GM18507 (cell line): ENCODE measurements around the gene MLH3.
"Not testable (repeated sequence)": the region's sequence is repeated elsewhere in the genome, so short reads cannot be mapped to it uniquely, and the experiment has no call there.

Source experiments
- DNase-seq: peaks from one replicate; pipeline ENCODE4 v3.0.0; 2011; ENCODE audit warnings: low read depth; ENCODE audit not compliant: insufficient read length; ENCODE audit errors: extremely low spot score
- FAIRE-seq: peaks from 2 replicates; lab custom pipeline; 2011; peaks lifted over from hg19 to GRCh38; lab: Jason Lieb, UNC

MLH3 gene

GRCh38 chr14:75068294-75069120 lies 17.2 kb upstream of the MLH3 start:
- FAIRE-seq (no peak), DNase-seq (no peak)

DNA sequence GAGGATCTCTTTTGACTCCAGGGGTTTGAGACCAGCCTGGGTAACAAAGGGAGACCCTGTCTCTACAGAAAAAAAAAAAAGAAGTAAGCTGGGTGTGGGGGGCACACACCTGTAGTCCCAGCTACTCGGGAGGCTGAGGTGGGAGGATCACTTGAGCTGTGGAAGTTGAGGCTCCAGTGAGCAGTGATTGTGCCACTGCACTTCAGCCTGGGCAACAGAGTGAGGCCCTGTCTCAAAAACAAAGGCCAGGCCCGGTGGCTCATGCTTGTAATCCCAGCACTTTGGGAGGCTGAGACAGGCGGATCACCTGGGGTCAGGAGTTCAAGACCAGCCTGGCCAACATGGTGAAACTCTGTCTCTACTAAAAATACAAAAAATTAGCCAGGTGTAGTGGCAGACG lies 16.5 kb upstream of the MLH3 start:
- not testable (repeated sequence) for DNase-seq, FAIRE-seq

DNA sequence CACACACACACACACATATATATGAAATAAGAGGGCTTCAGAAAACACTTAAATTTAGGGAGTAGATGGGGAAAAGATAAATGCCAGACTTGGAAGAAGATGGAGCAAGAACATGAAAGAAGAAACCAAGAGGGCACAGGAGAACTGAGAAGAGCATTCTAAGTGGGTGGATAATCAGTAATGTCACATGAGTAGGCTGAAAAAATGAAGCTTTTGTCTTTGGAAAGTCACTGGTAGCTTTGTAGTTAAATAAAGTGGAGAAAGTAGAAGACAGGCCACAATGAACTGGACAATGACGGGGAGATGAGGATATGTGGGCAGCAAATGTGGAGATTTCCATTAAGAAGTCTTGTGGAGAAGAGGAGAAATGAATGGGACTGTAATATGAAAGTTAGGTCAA lies 15.9 kb upstream of the MLH3 start:
- DNase-seq (no peak), FAIRE-seq (no peak)

GRCh38 chr14:75066691-75067090 lies 15.4 kb upstream of the MLH3 start:
- FAIRE-seq = no peak
- no peak for DNase-seq

DNA sequence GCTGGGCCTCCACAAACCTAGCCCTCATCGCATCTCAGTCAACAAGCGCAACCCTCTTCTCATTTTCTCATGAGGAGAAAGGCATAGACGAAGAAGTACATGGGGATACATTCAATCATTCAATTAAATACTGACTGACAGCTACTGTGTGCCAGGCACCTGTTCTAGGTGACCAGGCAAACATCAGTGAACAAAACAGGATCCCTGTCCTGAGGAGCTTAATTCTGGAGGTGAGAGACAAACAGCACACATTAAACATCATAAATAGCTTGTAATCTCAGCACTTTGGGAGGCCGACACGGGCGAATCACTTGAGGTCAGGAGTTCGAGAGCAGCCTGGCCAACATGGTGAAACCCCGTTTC lies 12.9 kb upstream of the MLH3 start:
- DNase-seq (no peak), FAIRE-seq (no peak)

DNA sequence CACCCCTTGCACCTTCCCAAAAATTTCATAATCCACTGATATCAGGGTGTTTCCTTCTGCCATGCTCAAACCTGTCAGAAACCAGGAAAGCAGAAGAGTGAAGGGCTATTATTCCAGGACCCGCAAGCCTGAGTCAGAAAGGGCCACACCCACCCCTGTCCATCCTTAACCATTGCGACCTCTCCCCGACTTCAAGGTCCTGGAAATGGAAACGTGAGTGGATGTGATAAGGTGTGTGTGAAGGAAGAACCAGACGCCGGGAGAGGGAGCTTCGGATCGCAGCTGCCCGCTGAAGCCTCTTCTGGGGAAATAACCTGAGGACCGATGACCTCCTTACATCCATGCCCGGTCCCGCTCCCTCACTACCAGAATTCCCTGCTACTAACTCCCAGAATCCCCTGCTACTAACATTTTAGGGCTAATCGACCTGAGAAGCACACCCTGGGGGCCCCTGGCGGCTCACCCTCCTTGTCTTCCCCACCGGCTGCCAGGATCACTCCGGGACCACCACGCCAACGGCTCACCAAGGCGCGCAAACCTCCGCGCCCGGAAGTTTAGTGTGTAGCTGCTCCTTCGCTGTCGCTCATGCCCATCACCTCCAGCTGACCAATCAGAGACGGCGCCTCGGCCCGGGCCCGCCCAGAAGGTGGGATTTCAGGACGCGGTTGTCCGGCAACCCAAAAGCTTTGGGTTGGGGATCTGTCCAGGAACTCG lies 12.4 kb upstream of the MLH3 start, which contains the start of gene ACYP1:
Gene ACYP1 (minus strand): TSS at position 534 of the 714 bp plus-strand sequence. CDS start 471 bp downstream, at position 63.
- DNase-seq = peak; percentile 74
- FAIRE-seq = peak; percentile 91

DNA sequence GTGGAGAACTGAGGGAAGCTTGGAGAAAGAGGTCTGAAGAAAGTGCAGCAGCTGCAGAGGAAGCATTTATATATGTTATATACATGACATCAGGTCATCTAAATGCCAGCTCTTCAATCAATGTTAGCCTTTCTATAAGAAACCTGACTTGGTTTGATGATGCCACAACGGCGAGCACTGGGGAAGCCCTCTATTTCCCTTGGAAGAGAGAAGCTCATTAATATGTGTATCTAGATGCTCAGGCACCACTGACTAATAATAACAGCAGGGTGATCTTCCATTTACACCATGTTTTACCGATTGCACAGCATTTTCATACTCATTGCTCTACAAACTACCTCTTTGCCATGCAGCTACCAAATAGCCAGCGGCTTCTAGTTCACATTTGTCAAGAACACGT lies 11.7 kb upstream of the MLH3 start:
- FAIRE-seq (no peak), DNase-seq (no peak)

- no peak for FAIRE-seq
- DNase-seq = no peak
These were observed 9.2 kb upstream of the MLH3 start for GRCh38 chr14:75060420-75060819.

GRCh38 chr14:75059642-75060041 lies 8.4 kb upstream of the MLH3 start:
- FAIRE-seq (no peak), DNase-seq (no peak)

DNA sequence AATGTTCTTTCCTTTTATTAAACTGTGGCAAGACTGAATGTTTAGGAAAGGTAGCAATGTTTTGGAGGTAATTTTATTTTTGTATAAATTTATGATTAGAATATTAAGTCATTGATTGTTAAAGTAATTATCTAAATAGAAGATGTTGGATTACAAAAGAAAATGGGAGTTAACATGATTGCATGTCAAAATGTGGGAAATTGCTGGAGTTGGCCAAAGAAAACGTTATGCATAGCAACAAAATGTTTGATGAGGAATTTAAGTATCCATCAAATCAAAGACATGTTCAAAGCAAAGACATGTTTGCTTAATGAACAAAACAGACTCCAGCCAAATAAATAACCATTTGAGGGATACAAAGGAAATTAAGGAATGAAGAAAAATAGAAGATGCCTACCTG lies 3.2 kb upstream of the MLH3 start:
- DNase-seq (no peak), FAIRE-seq (no peak)

DNA sequence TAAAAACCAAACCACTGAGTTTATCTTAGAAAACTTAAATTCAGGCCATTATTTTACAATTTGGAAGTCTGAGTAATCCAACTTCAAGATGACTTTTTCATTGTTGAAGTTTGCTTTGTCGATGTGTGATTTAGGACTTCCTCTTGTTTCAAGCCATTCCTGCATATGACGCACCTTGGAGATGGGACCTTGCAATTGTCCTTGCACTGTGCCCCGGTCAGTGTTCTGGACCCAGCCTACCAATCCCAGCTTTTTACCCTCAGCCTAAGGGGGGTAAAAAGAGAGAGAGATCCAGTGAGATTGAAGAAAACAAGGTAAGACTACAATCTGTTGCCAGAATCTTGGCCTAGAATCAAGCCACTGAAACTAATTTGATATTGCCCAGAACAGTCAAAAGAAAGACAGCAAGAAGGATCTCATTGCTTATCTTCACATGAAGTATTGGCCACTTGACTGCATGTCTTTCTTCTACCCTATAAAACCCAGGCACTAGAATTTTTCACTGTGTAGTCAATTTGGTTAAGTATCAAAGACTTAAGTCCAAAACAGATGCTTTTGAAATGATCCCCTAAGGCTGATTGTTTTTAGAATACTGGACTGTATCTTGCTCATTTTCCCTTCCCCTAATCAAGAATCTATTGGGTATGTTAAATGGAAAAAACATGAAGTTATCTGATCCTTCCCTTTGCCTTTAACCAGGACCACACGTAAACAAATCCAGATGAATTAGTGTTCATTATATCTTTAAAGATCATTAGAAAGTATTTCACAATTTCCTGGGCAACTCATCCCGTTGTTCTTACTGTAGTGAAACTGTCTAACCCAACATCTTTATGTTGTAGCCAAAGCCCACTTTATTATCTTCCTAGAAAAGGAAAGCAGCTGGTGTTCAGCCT lies 2.4 kb upstream of the MLH3 start:
- DNase-seq (no peak), FAIRE-seq (no peak)

DNA sequence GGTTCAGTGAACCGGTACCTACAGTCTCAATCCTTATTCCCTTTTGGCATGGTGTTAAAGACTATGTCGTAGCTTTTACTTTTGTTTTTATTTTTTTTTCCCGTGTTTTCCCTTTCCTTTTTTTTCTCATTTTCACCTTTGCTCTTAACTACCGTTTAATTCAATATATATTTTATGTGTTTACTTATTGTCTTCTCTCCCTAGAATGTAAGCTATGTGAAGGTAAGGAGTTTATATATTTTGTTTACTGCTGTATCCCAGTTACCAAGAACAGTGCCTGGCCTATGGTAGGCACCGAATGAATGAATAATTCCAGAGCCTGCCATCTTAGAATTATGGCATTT lies 261 bp upstream of the MLH3 start:
- DNase-seq = no peak
- FAIRE-seq = no peak

DNA sequence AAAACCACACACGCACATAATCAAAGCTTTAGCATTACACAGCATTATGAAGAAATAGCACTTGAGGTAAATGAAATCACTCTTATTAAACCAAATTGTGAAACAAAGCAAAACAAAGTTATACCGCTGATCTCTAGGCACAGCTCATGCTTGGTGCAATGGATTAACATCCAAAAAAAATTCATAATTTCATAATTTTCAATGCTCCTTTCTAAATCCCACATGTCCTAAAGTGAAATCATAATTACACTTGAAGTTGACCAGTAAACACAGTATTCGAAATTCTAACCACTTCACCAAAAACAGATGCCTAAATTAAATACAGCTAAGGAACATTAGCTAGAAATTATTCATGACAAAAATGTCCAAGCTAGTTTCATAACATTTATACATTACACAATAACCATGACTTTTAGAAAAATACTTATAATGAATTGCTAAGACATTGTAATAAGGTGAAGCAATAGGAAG lies 1.5 kb downstream of the MLH3 start:
- DNase-seq = no peak
- FAIRE-seq = peak; percentile 9

DNA sequence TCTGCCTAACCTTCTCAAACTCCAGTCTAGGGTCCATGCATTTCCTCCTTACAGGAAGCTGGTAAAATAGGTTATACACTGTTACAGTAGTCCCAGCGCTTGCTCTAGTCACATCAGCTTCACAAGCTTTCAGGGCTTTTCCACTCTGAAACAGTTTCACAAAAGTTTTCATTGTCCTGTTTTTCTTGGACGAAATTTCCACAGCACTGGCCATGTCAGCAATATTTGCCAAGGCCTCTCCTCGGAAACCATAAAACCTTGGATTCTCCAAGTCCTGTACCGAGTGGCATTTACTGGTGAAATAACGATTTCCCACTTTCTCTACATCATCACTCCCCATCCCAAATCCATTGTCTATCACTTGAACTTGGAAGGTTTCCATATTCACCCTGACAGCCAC lies 2.1 kb downstream of the MLH3 start:
- DNase-seq (no peak), FAIRE-seq (no peak)

DNA sequence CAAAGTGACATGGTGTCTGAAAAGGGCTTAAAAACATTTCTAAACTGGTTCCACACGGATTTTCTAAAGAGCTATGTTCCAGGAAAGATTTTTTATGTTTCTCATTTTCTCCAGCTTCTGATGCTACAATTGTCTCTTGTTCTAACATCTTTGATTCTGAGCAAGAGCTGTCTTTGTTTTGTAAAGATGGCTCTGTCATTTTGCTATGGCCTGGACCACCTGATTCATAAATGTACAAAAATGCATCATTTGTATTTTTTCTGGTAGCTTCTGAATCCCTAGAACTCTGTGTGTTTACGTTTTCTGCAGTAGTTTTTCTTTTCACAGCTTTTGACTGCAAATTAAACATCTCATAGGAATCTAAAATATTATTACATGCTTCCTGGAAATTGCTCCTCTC lies 3.2 kb downstream of the MLH3 start:
- no peak for FAIRE-seq
- DNase-seq = no peak

GRCh38 chr14:75047506-75047905 lies 3.8 kb downstream of the MLH3 start:
- no peak for FAIRE-seq
- no peak for DNase-seq

DNA sequence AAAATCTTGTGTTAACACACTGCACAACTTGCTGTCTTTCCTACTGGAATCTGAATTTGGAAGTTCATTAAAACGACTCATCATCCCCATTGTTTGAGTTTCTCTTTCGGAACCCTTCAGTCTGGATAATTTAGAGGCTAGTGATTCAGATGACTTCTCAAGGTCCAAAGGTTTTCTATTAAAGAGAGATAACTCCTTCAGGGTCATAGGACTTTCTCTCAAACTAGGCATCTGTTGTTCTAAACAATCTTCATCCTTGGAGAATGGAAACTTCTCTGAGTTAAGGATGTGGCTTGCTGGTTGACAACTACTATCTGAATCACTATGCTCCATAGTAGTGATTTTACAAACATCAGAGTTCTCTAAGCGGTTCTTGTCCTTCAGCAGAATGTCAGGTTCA lies 4.4 kb downstream of the MLH3 start:
- no peak for FAIRE-seq
- no peak for DNase-seq

DNA sequence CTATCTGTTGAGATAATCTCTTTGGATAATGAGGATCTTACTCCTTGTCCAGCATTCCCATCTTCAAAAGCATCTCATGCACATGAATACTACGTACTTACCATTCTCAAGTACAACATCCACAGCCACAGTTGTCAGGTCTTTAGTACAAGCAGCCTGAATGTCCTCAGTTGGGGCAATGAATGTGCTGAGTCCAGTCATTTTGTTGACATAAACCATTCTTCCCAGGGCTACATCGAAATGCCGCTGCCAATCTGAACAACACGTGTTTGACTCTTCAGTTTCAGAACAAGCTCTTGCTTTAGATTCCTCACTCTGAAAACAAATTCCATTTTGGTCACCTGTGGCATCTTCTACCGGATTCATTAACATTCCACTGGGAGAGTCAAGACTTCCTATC lies 5.0 kb downstream of the MLH3 start:
- FAIRE-seq = no peak
- DNase-seq = no peak

DNA sequence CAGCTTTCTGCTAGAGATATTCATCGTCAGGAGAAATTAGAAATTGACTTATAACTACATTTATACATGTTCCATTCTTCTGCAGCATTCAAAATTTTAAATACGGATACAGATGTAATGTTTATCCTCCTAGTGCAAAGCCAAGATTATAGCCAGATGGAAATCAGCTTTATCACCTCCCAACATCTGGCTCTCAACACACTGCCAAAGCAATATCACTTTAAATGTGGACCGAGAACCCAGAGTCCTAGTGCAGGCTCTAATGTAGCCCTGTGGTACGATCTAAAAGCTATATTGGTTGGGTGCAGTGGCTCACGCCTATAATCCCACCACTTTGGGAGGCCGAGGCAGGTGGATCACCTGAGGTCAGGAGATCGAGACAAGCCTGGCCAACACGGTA lies 6.5 kb downstream of the MLH3 start:
- FAIRE-seq = no peak
- no peak for DNase-seq

DNA sequence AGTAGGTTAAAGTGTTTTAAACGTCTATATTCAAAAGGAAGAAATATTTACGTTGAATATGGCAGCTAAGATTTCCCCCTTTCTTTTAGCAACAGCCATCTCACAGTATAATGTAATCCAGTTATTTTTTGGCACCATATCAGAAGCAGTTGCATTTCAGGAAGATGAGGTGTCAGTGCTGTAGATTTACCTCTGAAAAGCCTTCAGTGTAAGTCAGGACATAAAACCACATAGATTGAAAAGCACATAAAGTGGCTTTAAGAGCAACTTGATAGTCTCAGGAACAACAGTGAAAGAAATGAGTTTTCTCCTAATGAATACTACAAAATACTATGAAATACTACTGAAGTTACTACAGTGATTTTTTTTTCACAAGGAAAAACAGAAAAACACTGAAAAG lies 6.9 kb downstream of the MLH3 start:
- no peak for FAIRE-seq
- no peak for DNase-seq
